Astrocyte of the spinal cord (primary cell): ENCODE measurements around the gene CMC2.

ENCODE experiments used
- DNase-seq: peaks from one replicate; pipeline ENCODE4 v3.0.0; 2011; ENCODE audit warnings: low read depth, low spot score
- H3K4me3 ChIP-seq: 2 replicates; pipeline ENCODE4 v1.5.1; 2011; ENCODE audit warnings: low read depth, mild to moderate bottlenecking, low read length, moderate library complexity
- in situ Hi-C: cut with HindIII; loops from 2 replicates; pipeline ENCODE4 v1.10.0; 2017; ENCODE audit warnings: low sequenced_read_pairs
- TF ChIP-seq, protein P1 (sequence below): IDR thresholded peaks from 2 replicates; pipeline ENCODE4 v1.5.1; 2012; ENCODE audit warnings: low read depth, mild to moderate bottlenecking, low read length, inconsistent platforms

CMC2 gene

GRCh38 chr16:80972611-80973010 is 34.1 kb downstream of the CMC2 start:
- no peak overlapping the region for H3K4me3 ChIP-seq
- no peak for DNase-seq
- TF ChIP-seq, protein P1, sequence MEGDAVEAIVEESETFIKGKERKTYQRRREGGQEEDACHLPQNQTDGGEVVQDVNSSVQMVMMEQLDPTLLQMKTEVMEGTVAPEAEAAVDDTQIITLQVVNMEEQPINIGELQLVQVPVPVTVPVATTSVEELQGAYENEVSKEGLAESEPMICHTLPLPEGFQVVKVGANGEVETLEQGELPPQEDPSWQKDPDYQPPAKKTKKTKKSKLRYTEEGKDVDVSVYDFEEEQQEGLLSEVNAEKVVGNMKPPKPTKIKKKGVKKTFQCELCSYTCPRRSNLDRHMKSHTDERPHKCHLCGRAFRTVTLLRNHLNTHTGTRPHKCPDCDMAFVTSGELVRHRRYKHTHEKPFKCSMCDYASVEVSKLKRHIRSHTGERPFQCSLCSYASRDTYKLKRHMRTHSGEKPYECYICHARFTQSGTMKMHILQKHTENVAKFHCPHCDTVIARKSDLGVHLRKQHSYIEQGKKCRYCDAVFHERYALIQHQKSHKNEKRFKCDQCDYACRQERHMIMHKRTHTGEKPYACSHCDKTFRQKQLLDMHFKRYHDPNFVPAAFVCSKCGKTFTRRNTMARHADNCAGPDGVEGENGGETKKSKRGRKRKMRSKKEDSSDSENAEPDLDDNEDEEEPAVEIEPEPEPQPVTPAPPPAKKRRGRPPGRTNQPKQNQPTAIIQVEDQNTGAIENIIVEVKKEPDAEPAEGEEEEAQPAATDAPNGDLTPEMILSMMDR: no peak
- in situ Hi-C loops: no loop called here

DNA sequence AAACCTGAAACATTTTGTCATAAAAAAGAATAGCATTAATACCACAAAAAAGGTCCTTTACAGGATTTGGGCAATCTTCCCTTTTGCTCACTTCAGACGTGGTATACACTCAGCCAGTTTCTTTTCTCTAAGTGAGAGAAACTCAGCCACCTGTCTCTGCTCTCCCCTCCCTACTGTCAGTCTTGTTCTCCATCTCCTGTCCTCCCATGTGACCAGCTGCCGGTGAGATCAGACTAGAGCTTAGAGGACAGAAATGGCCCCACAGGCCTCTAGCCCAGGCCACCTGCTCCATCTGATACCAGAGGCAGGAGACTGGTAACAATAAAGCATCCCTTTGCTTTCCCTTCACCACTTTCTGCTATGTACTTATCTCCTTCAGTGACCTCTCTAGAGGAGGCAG is 34.9 kb downstream of the CMC2 start:
- DNase-seq: no peak
- TF ChIP-seq, protein P1: no peak
- in situ Hi-C loops: no loop called here
- no peak overlapping the region for H3K4me3 ChIP-seq

GRCh38 chr16:80969114-80969484 is 37.6 kb downstream of the CMC2 start:
- TF ChIP-seq, protein P1: no peak
- in situ Hi-C loops: no loop called here
- no peak for DNase-seq
- H3K4me3 ChIP-seq: no peak overlapping the region

DNA sequence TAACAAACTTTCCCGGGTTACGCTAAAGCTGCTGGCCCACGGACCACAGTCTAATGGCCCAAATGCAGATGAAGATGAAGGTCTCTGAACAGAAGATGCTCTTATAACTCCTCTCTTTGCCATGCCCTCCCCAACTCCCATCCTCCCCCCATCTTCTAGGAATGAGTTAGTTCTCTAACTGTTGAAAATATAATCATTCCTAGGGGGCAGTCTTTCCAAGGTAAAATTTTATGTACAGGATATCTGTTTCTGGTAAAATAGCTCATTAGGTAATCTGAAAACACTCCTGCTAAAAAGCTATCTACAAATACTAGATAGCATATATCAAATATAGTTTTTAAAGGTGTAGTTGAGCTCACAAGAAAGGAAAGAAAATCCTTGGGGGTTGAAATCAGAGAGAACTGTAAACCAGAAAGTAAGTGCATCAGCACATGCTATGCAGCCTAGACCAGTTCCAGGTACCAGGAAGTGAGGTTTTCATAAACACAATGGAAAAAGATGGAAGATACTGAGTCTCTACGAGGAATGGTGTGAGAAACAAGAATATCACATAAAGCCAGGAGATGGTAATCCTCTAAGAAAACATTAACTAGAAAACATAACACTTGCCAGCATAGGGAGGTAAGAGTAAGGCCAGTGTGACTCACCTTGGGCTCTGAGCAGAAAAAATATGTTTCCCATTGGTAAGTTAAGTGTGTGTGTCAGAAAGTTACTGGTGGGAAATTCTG is 38.1 kb downstream of the CMC2 start:
- TF ChIP-seq, protein P1: no peak
- DNase-seq: peak; percentile 57
- H3K4me3 ChIP-seq: no peak overlapping the region
- in situ Hi-C loops: no loop called here

GRCh38 chr16:80966617-80967016 is 40.1 kb downstream of the CMC2 start:
- H3K4me3 ChIP-seq: no peak overlapping the region
- TF ChIP-seq, protein P1: no peak
- in situ Hi-C loops: no loop called here
- no peak for DNase-seq

GRCh38 chr16:80964351-80964750 is 42.3 kb downstream of the CMC2 start:
- DNase-seq: no peak
- TF ChIP-seq, protein P1: no peak
- in situ Hi-C loops: no loop called here
- no peak overlapping the region for H3K4me3 ChIP-seq

DNA sequence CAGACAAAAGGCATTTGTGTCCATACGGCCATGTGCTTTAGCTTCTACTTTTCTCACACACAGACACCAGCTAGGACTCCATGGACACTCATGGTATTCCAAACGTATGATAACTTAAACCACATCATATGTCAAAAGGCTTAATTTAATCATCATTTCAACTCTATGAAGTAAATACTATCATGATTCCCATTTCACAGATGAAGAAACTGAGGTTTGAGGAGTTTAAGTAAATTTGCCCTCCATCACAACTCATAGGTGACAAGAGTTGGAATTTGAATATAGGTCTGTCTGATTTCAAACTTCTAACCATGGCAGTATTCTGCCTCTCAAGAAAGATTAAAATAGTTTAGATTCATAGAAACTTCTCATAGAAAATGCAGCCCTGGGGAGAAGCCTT is 43.8 kb downstream of the CMC2 start:
- no peak for DNase-seq
- in situ Hi-C loops: no loop called here
- TF ChIP-seq, protein P1: no peak
- H3K4me3 ChIP-seq: no peak overlapping the region
